Endothelial cell of umbilical vein (primary cell): Measurements from ENCODE around the gene SGMS2. TPM values are rescaled to one million over a fixed set of nuclear protein-coding genes. Genes with fewer than 3 reads are reported as not detected.
A peak's percentile ranks its signal among the peaks of the same experiment; 100 is the strongest.

Experiments used
- BruUV-seq: library from RNA; stranded (reverse); fragments of 400-500 nt; replicated peaks from 2 replicates; lab custom pipeline; 2021; lab: Mats Ljungman, UMichigan
- CTCF ChIA-PET: fragments of 300-600, 350-600 bp; sonication (Branson Sonifier 250); formaldehyde crosslinking; loops from one replicate; lab custom pipeline; 2021; ENCODE audit warnings: antibody characterized with exemption, inconsistent platforms; lab: Charles Lee
- POLR2A ChIA-PET: fragments of 300-600, 350-600 bp; sonication (Branson Sonifier 250); formaldehyde crosslinking; loops from one replicate; lab custom pipeline; 2021; ENCODE audit warnings: antibody characterized with exemption, inconsistent platforms; lab: Charles Lee
- DNase-seq: peaks from one replicate; pipeline ENCODE4 v3.0.0-alpha.2; 2011; ENCODE audit warnings: low read depth, low spot score
- FAIRE-seq: peaks from 2 replicates; lab custom pipeline; 2011; peaks lifted over from hg19 to GRCh38; lab: Jason Lieb, UNC
- H2AFZ ChIP-seq: 2 replicates; pipeline ENCODE4 v1.6.0; 2012; ENCODE audit warnings: low read depth, low read length, control low read depth, inconsistent platforms
- H3K27ac ChIP-seq: 2 replicates; pipeline ENCODE4 v1.5.1; 2011; ENCODE audit warnings: low read depth, mild to moderate bottlenecking, control low read depth, low read length, moderate library complexity; ENCODE audit not compliant: insufficient read depth
- H3K27me3 ChIP-seq, 2 experiments: 2 replicates each; pipeline versions ENCODE4 v1.6.0 to v1.6.1; 2011; ENCODE audit warnings: low read length in 2 of 2, mixed read lengths in 1 of 2; ENCODE audit not compliant: control insufficient read depth in 2 of 2, insufficient read depth in 2 of 2
- H3K36me3 ChIP-seq, 2 experiments: 2 replicates in 1 of 2; 3 replicates in 1 of 2; pipeline ENCODE4 v1.5.1; 2011; ENCODE audit warnings: low read length in 2 of 2, mild to moderate bottlenecking in 1 of 2, moderate library complexity in 1 of 2; ENCODE audit not compliant: control insufficient read depth in 2 of 2, insufficient read depth in 2 of 2; ENCODE audit errors: extremely low read depth in 1 of 2
- H3K4me1 ChIP-seq: 3 replicates; pipeline ENCODE4 v1.5.1; 2011; ENCODE audit warnings: mild to moderate bottlenecking, low read length; ENCODE audit not compliant: control insufficient read depth, insufficient read depth; ENCODE audit errors: extremely low read depth
- H3K4me2 ChIP-seq: 2 replicates; pipeline ENCODE4 v1.6.1; 2011; ENCODE audit warnings: low read length, control low read depth, mixed read lengths; ENCODE audit not compliant: insufficient read depth
- H3K4me3 ChIP-seq, 3 experiments: fragments of 200-600 bp in 1 of 3; sonication (generic), shearing (Covaris generic) in 1 of 3; replicated peaks in 1 of 3; 2 replicates each; pipeline ENCODE4 v1.5.1; 2011 to 2016; ENCODE audit warnings: control low read depth in 3 of 3, low read length in 3 of 3, mild to moderate bottlenecking in 2 of 3, inconsistent platforms in 1 of 3, low read depth in 1 of 3, moderate library complexity in 1 of 3; ENCODE audit not compliant: insufficient read depth in 1 of 3
- H3K79me2 ChIP-seq: 2 replicates; pipeline ENCODE4 v1.6.0; 2012; ENCODE audit warnings: low read length, inconsistent platforms; ENCODE audit not compliant: control insufficient read depth, insufficient read depth
- H3K9ac ChIP-seq: replicated peaks from 2 replicates; pipeline ENCODE3; 2011; ENCODE audit warnings: low read length, control low read depth; ENCODE audit not compliant: insufficient read depth; ENCODE audit errors: extremely low read depth
- H3K9me1 ChIP-seq: replicated peaks from 3 replicates; pipeline ENCODE4 v1.6.0; 2011; ENCODE audit warnings: mild to moderate bottlenecking, low read length; ENCODE audit not compliant: control insufficient read depth, insufficient read depth; ENCODE audit errors: extremely low read depth
- H3K9me3 ChIP-seq: replicated peaks from 2 replicates; pipeline ENCODE4 v1.5.1; 2012; ENCODE audit warnings: low read length, inconsistent platforms; ENCODE audit not compliant: control insufficient read depth, insufficient read depth
- H4K20me1 ChIP-seq: replicated peaks from 2 replicates; pipeline ENCODE3; 2011; ENCODE audit warnings: mild to moderate bottlenecking, low read length; ENCODE audit not compliant: control insufficient read depth, insufficient read depth; ENCODE audit errors: extremely low read depth
- EZH2 ChIP-seq: IDR thresholded peaks from 2 replicates; pipeline ENCODE4 v1.6.1; 2012; ENCODE audit warnings: borderline replicate concordance, low read depth, mild to moderate bottlenecking, moderate library complexity, low read length, inconsistent platforms; ENCODE audit not compliant: severe bottlenecking
- FOS ChIP-seq: IDR thresholded peaks from 2 replicates; pipeline ENCODE4 v1.6.1; 2011; ENCODE audit warnings: mild to moderate bottlenecking, low read length, moderate library complexity, borderline replicate concordance; ENCODE audit not compliant: insufficient read depth
- GATA2 ChIP-seq: IDR thresholded peaks from 2 replicates; pipeline ENCODE4 v1.7.0; 2011; ENCODE audit warnings: low read depth, mild to moderate bottlenecking, moderate library complexity, mixed read lengths, low read length; ENCODE audit not compliant: insufficient read length, insufficient read depth
- JUN ChIP-seq: IDR thresholded peaks from 2 replicates; pipeline ENCODE4 v1.6.1; 2011; ENCODE audit warnings: borderline replicate concordance, low read depth; ENCODE audit not compliant: insufficient read length, insufficient read depth
- MYC ChIP-seq: IDR thresholded peaks from one replicate; pipeline ENCODE4 v1.6.1; 2011; ENCODE audit warnings: mild to moderate bottlenecking, low read depth, low read length
- POLR2A ChIP-seq: IDR thresholded peaks from 2 replicates; pipeline ENCODE4 v1.6.1; 2012; ENCODE audit warnings: low read depth, mild to moderate bottlenecking, control low read depth, low read length
- POLR2AphosphoS5 ChIP-seq: IDR thresholded peaks from 2 replicates; pipeline ENCODE4 v1.6.1; 2012; ENCODE audit warnings: low read depth, mild to moderate bottlenecking, control low read depth, low read length, moderate library complexity; ENCODE audit not compliant: insufficient read depth
- dilution Hi-C: fragments of 300-500 bp; cut with MboI; formaldehyde crosslinking; loops from one replicate; pipeline ENCODE4 v1.15.0; 2019; ENCODE audit warnings: low sequenced_read_pairs; ENCODE audit not compliant: extremely low pct_ligation_motif_present
- intact Hi-C: fragments of 100-400 bp; cut with micrococcal nuclease; formaldehyde crosslinking; loops from one replicate; pipeline ENCODE4 v1.10.0; 2022
- polyA plus RNA-seq, 4 experiments: library from polyadenylated mRNA; depleted of rRNA in 3 of 4; stranded (reverse) in 3 of 4; unstranded in 1 of 4; fragments of >200 nt; gene quantifications; 2 replicates each; pipeline versions ENCODE4 v1.2.1 to v1.2.3, GENCODE V29; 2011 to 2012; ENCODE audit warnings: missing spikeins in 1 of 4
- total RNA-seq: library from RNA; stranded (reverse); gene quantifications from 2 replicates; pipeline ENCODE4 v1.2.3, GENCODE V29; 2021
- TF ChIP-seq, protein P1 (sequence below): IDR thresholded peaks from 2 replicates; pipeline ENCODE4 v1.6.1; 2011; ENCODE audit not compliant: insufficient read depth, insufficient read length
- TF ChIP-seq, protein P2 (sequence below), 2 donors: IDR thresholded peaks; 1 replicate in 1 of 2; 2 replicates in 1 of 2; pipeline ENCODE4 v1.5.1; 2011; ENCODE audit warnings: low read length in 2 of 2, mild to moderate bottlenecking in 2 of 2, moderate library complexity in 2 of 2, control low read depth in 1 of 2, inconsistent platforms in 1 of 2, low read depth in 1 of 2; ENCODE audit not compliant: insufficient read depth in 1 of 2; ENCODE audit errors: extremely low read depth in 1 of 2

The SGMS2 gene
- total and polyA plus RNA-seq, 2 donors (not counting 3 experiments of a cell fraction or from before 2014, with no cell fraction given): 33.0 to 33.2 TPM

DNA sequence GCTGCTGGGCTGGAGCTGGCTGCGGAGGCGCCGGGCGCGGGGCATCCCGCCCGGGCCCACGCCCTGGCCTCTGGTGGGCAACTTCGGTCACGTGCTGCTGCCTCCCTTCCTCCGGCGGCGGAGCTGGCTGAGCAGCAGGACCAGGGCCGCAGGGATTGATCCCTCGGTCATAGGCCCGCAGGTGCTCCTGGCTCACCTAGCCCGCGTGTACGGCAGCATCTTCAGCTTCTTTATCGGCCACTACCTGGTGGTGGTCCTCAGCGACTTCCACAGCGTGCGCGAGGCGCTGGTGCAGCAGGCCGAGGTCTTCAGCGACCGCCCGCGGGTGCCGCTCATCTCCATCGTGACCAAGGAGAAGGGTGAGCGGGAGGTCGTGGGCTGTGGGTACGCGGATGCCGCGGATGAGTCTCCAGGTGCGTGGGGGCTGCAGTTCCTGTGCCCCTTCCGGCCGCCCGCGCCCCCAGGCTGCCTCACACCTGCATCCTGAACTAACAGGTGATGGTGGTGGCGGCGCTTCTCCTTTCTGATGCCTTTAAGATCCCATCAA lies 107.1 kb downstream of the SGMS2 start:
- Histone ChIP-seq H3K9me3 (no peaks in the 10 kb centered on the region), H3K9ac (peak overlapping the region; percentile 65), H3K27ac (peak overlapping the region; percentile 2), H2AFZ (peak overlapping the region; percentile 98), H3K4me2 (peak overlapping the region; percentile 90), H3K9me1 (no peaks in the 10 kb centered on the region), H4K20me1 (no peaks in the 10 kb centered on the region), H3K79me2 (no peaks in the 10 kb centered on the region), H3K36me3 (no peaks in the 10 kb centered on the region), H3K4me1 (peaks cover 16% of the 10 kb centered on the region), H3K4me3 (peak overlapping the region; percentile 22 to 76 (median 73)), H3K27me3 (no peaks in the 10 kb centered on the region)
- dilution Hi-C loops (no loop called here), intact Hi-C loops (loop anchor here (1.0 kb wide), 2 partner anchors 58 to 108 kb away; partner anchors contain the start of gene SGMS2)
- POLR2A ChIA-PET: no interaction called here
- TF ChIP-seq MYC (no peak), EZH2 (peak; percentile 16)
- TF ChIP-seq, protein P1, sequence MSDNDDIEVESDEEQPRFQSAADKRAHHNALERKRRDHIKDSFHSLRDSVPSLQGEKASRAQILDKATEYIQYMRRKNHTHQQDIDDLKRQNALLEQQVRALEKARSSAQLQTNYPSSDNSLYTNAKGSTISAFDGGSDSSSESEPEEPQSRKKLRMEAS: peak; percentile 63
- CTCF ChIA-PET: interaction anchor here (0.7 to 1.4 kb wide), 5 partner anchors 10 to 173 kb away, joined by 3 to 4 read pairs (median 3); partner anchors contain the start of gene HADH
- no TSS peak for BruUV-seq
- FAIRE-seq (no peak), DNase-seq (no peak)

DNA sequence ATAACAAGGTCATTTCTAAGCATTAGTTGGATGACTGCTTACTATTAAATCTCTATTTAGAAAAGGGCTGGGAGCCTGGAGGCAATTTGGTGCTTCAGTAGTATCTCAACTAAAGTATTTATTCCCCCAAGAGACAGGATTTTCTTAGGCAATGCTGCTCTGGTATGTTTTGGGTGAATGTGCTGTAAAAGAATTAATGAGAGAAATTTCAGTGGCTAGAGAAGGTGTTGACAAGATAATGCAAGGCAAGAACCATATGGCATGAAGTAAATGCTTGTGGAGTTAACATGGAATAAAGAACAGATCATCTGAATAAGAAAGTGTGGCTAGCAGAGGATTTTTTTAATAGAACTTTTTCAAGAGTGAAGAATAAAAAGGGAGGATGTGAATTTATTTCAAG lies 110.5 kb downstream of the SGMS2 start:
- no peak overlapping the region for H3K9ac ChIP-seq
- H3K9me3 ChIP-seq: no peaks in the 10 kb centered on the region
- no peaks in the 10 kb centered on the region for H4K20me1 ChIP-seq
- CTCF ChIA-PET: no interaction called here
- dilution Hi-C loops (no loop called here), intact Hi-C loops (no loop called here)
- no peak overlapping the region for H3K4me3 ChIP-seq
- no peak overlapping the region for H3K27ac ChIP-seq
- no peaks in the 10 kb centered on the region for H3K79me2 ChIP-seq
- no TSS peak for BruUV-seq
- no peaks in the 10 kb centered on the region for H3K36me3 ChIP-seq
- TF ChIP-seq, protein P1: no peak
- TF ChIP-seq, protein P2, sequence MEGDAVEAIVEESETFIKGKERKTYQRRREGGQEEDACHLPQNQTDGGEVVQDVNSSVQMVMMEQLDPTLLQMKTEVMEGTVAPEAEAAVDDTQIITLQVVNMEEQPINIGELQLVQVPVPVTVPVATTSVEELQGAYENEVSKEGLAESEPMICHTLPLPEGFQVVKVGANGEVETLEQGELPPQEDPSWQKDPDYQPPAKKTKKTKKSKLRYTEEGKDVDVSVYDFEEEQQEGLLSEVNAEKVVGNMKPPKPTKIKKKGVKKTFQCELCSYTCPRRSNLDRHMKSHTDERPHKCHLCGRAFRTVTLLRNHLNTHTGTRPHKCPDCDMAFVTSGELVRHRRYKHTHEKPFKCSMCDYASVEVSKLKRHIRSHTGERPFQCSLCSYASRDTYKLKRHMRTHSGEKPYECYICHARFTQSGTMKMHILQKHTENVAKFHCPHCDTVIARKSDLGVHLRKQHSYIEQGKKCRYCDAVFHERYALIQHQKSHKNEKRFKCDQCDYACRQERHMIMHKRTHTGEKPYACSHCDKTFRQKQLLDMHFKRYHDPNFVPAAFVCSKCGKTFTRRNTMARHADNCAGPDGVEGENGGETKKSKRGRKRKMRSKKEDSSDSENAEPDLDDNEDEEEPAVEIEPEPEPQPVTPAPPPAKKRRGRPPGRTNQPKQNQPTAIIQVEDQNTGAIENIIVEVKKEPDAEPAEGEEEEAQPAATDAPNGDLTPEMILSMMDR (IDR thresholded peaks at IDR 0.05; ENCODE audit: extremely low read depth in 1 of 2, insufficient read depth in 1 of 2, low read depth in 1 of 2, low read length in 2 of 2): no peak
- TF ChIP-seq MYC (no peak), GATA2 (no peak), EZH2 (no peak), FOS (no peak), POLR2AphosphoS5 (no peak), JUN (no peak), POLR2A (no peak)
- POLR2A ChIA-PET: no interaction called here
- peaks cover 15% of the 10 kb centered on the region for H3K4me1 ChIP-seq
- no peaks in the 10 kb centered on the region for H3K9me1 ChIP-seq
- FAIRE-seq (no peak), DNase-seq (no peak)
- no peak overlapping the region for H3K4me2 ChIP-seq
- no peak overlapping the region for H2AFZ ChIP-seq
- no peaks in the 10 kb centered on the region for H3K27me3 ChIP-seq
